Neutrophil (primary cell): ENCODE results near the gene AGAP1.

Source experiments
- H3K27ac ChIP-seq: fragments of 200-600 bp; sonication (generic); 2 replicates; pipeline ENCODE4 v1.5.1; 2016; ENCODE audit warnings: mild to moderate bottlenecking, moderate library complexity
- H3K27me3 ChIP-seq: fragments of 200-600 bp; sonication (generic); 2 replicates; pipeline ENCODE4 v1.6.0; 2016; ENCODE audit warnings: mild to moderate bottlenecking
- H3K36me3 ChIP-seq: fragments of 200-600 bp; sonication (generic); 2 replicates; pipeline ENCODE4 v1.5.1; 2017
- H3K4me1 ChIP-seq, 2 experiments: fragments of 200-600 bp in 1 of 2; sonication (generic) in 1 of 2; 1 replicate in 1 of 2; 2 replicates in 1 of 2; pipeline versions ENCODE4 v1.5.1 to v1.6.1; 2013 to 2016; ENCODE audit warnings: low read depth in 1 of 2, low read length in 1 of 2, mild to moderate bottlenecking in 1 of 2, moderate library complexity in 1 of 2; ENCODE audit not compliant: control insufficient read depth in 1 of 2, insufficient read depth in 1 of 2
- H3K4me3 ChIP-seq, 2 experiments: fragments of 200-600 bp in 1 of 2; sonication (generic) in 1 of 2; 1 replicate in 1 of 2; 2 replicates in 1 of 2; pipeline ENCODE4 v1.5.1; 2013 to 2016; ENCODE audit warnings: low read depth in 1 of 2, low read length in 1 of 2, mild to moderate bottlenecking in 1 of 2, moderate library complexity in 1 of 2
- H3K9me3 ChIP-seq: fragments of 200-600 bp; sonication (generic); 2 replicates; pipeline ENCODE4 v1.5.1; 2016
- TF ChIP-seq, protein P1 (sequence below): fragments of 200-600 bp; sonication (generic); IDR thresholded peaks from 2 replicates; pipeline ENCODE4 v1.5.1; 2016; ENCODE audit warnings: antibody characterized with exemption

The AGAP1 gene

GRCh38 chr2:235749121-235749770 is 255.4 kb downstream of the AGAP1 start:
- H3K36me3 ChIP-seq = no peaks in the 10 kb centered on the region
- TF ChIP-seq, protein P1, sequence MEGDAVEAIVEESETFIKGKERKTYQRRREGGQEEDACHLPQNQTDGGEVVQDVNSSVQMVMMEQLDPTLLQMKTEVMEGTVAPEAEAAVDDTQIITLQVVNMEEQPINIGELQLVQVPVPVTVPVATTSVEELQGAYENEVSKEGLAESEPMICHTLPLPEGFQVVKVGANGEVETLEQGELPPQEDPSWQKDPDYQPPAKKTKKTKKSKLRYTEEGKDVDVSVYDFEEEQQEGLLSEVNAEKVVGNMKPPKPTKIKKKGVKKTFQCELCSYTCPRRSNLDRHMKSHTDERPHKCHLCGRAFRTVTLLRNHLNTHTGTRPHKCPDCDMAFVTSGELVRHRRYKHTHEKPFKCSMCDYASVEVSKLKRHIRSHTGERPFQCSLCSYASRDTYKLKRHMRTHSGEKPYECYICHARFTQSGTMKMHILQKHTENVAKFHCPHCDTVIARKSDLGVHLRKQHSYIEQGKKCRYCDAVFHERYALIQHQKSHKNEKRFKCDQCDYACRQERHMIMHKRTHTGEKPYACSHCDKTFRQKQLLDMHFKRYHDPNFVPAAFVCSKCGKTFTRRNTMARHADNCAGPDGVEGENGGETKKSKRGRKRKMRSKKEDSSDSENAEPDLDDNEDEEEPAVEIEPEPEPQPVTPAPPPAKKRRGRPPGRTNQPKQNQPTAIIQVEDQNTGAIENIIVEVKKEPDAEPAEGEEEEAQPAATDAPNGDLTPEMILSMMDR = no peak
- H3K9me3 ChIP-seq = no peaks in the 10 kb centered on the region
- H3K27me3 ChIP-seq = no peaks in the 10 kb centered on the region
- H3K4me3 ChIP-seq = no peak overlapping the region
- H3K4me1 ChIP-seq = no peaks in the 10 kb centered on the region
- H3K27ac ChIP-seq = no peak overlapping the region

- Histone ChIP-seq H3K27ac (no peak overlapping the region), H3K36me3 (no peaks in the 10 kb centered on the region), H3K4me1 (no peaks in the 10 kb centered on the region), H3K27me3 (no peaks in the 10 kb centered on the region), H3K9me3 (no peaks in the 10 kb centered on the region), H3K4me3 (no peak overlapping the region)
- TF ChIP-seq, protein P1 = no peak
Measured at GRCh38 chr2:235749771-235750160, 255.9 kb downstream of the AGAP1 start.

GRCh38 chr2:235752846-235753245 is 259.0 kb downstream of the AGAP1 start:
- no peak overlapping the region for H3K4me3 ChIP-seq
- no peaks in the 10 kb centered on the region for H3K4me1 ChIP-seq
- TF ChIP-seq, protein P1 = no peak
- H3K9me3 ChIP-seq = no peaks in the 10 kb centered on the region
- H3K36me3 ChIP-seq = no peaks in the 10 kb centered on the region
- H3K27ac ChIP-seq = no peak overlapping the region
- H3K27me3 ChIP-seq = no peaks in the 10 kb centered on the region

- TF ChIP-seq, protein P1 = no peak
- Histone ChIP-seq H3K4me1 (no peaks in the 10 kb centered on the region), H3K27me3 (no peaks in the 10 kb centered on the region), H3K9me3 (no peaks in the 10 kb centered on the region), H3K36me3 (no peaks in the 10 kb centered on the region), H3K4me3 (no peak overlapping the region), H3K27ac (no peak overlapping the region)
Measured at GRCh38 chr2:235754357-235755207, 260.7 kb downstream of the AGAP1 start.

DNA sequence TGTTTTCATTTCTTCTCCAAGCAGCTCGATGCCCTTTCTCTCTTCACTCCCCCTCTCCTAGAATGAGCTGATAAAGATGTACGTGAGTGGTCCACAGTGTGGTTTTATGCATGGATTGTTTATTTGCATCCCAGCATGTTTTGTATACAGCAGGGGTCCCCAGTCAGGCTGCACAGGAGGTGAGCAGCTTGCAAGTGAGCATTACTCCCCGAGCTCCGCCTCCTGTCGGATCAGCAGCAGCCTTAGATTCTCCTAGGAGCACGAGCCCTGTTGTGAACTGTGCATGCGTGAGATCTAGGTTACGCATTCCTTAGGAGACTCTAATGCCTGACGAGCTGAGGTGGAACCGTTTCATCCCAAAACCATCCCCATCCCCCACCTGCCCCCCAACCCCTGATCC is 262.6 kb downstream of the AGAP1 start:
- no peaks in the 10 kb centered on the region for H3K9me3 ChIP-seq
- no peak overlapping the region for H3K27ac ChIP-seq
- no peaks in the 10 kb centered on the region for H3K27me3 ChIP-seq
- H3K36me3 ChIP-seq = no peaks in the 10 kb centered on the region
- H3K4me1 ChIP-seq = no peaks in the 10 kb centered on the region
- TF ChIP-seq, protein P1 = no peak
- H3K4me3 ChIP-seq = no peak overlapping the region
